IMR-90 (cell line): ENCODE results near the gene ABCC10.
"Not testable (repeated sequence)": the region's sequence is repeated elsewhere in the genome, so short reads cannot be mapped to it uniquely, and the experiment has no call there.

ENCODE experiments used
- CTCF ChIP-seq: conservative IDR thresholded peaks from 2 replicates; pipeline ENCODE4 v1.5.1; 2012; ENCODE audit warnings: mild to moderate bottlenecking, low read depth, low read length, improper control_type of control experiment
- MXI1 ChIP-seq: IDR thresholded peaks from 2 replicates; pipeline ENCODE4 v1.6.1; 2012; ENCODE audit warnings: low read depth, mild to moderate bottlenecking, low read length, moderate library complexity, borderline replicate concordance
- RAD21 ChIP-seq: IDR thresholded peaks from 2 replicates; pipeline ENCODE4 v1.6.1; 2012; ENCODE audit warnings: low read length, improper control_type of control experiment

GRCh38 chr6:43498291-43498690 is 71.0 kb downstream of the ABCC10 start:
- not testable (repeated sequence) for TF ChIP-seq CTCF, RAD21, MXI1
